ENCODE measurements around the gene TOR1AIP1. TPM values are rescaled to one million over a fixed set of nuclear protein-coding genes. Genes with fewer than 3 reads are reported as not detected.
"Not testable (repeated sequence)": the region's sequence is repeated elsewhere in the genome, so short reads cannot be mapped to it uniquely, and the experiment has no call there.

TOR1AIP1 gene
- total RNA-seq, 1 donor from 2014 or later = 28.7 TPM

DNA sequence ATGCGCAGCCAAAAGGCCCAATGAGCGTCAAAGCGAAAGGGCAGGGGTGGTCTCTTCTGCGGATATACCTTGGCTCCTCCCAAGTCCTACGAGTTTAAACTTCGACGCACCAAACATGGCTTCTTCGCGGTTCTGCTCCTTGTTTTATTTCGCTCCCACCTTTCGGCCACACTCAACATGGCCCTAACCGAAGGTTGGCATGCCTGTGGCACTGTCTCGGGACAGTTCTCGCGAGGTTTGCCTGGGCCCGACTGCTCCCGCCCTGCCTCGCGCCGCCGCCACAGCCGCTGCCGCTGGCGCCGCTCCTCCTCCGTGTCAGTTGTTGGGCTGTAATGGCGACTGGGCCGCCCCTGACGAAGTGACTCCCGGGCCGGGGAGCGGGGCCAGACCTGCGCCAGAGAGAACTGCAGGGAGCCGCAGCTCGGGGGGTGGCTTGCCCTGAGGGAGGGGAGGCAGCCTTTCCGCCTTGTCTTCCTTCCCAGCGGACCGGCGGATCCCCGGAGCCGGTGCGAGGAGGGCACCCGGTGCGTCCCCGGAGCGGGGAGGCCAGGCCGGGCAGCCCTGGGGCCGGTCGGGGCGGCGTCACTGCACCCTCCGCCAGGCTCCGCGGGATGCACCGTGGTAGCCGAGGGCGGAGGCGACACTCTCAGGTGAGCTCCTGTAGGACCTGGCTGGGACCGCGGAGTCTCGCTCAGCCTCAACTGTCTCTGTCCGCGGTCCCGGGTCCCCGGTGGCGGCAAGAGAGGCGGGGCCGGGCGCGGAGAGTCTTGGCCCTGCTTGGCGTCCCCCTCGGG is 72.6 kb downstream of the TOR1AIP1 start, which contains the start of gene CEP350:
TSS of gene CEP350 (plus strand) at position 318 of the 794 bp plus-strand sequence. CDS start 31,372 bp downstream, outside the sequence.
- H3K9me3 ChIP-seq (ENCODE audit: control insufficient read depth in 3 of 3, low read length in 3 of 3) = no peaks in the 10 kb centered on the region
- H3K27me3 ChIP-seq (ENCODE audit: control insufficient read depth in 3 of 3, insufficient read depth in 3 of 3, low read length in 3 of 3) = no peaks in the 10 kb centered on the region
- peak within 1 kb of the TSS; percentile 93 to 99 (median 98) for H3K9ac ChIP-seq (ENCODE audit: low read depth in 1 of 3, low read length in 3 of 3)
- H3K4me3 ChIP-seq (ENCODE audit: low read length in 3 of 3) = peak within 1 kb of the TSS; percentile 78 to 94 (median 89)
- peak within 1 kb of the TSS; percentile 97 for H3K27ac ChIP-seq (ENCODE audit: low read depth, low read length)
- H3K4me1 ChIP-seq (ENCODE audit: control insufficient read depth in 3 of 3, insufficient read depth in 3 of 3, low read length in 3 of 3) = peaks cover 5 to 21% (median 18%) of the 10 kb centered on the region in 3 donors
- no peaks in the 10 kb centered on the region for H3K36me3 ChIP-seq (ENCODE audit: control insufficient read depth in 3 of 3, insufficient read depth in 3 of 3, low read length in 3 of 3)

DNA sequence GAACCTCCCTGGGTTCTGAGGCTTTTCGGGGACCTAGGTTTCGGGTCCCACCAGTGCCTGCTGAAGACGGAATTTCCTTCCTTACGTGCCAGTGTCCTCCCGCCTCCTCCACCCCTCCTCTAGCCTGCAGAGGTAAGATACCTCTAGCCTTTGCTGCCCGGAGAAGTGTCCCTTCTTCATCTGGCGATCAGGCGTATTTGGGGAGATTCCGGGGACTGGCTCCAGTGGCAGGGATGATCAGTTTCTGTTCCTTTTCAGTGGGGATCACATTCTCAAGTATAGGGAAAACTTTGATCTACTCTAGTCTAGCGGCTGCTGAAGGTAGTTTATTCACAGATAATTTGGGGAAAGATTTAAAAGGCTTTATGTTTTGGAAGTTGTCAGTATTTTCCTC is 73.2 kb downstream of the TOR1AIP1 start:
- H3K9me3 ChIP-seq (ENCODE audit: control insufficient read depth in 3 of 3, low read length in 3 of 3) = no peaks in the 10 kb centered on the region
- no peaks in the 10 kb centered on the region for H3K27me3 ChIP-seq (ENCODE audit: control insufficient read depth in 3 of 3, insufficient read depth in 3 of 3, low read length in 3 of 3)
- H3K9ac ChIP-seq (ENCODE audit: low read depth in 1 of 3, low read length in 3 of 3) = peak overlapping the region; percentile 93 to 99 (median 98)
- peak overlapping the region; percentile 97 for H3K27ac ChIP-seq (ENCODE audit: low read depth, low read length)
- peak overlapping the region; percentile 78 to 89 (median 82) for H3K4me3 ChIP-seq (ENCODE audit: low read length in 3 of 3)
- H3K4me1 ChIP-seq (ENCODE audit: control insufficient read depth in 3 of 3, insufficient read depth in 3 of 3, low read length in 3 of 3) = peaks cover 5 to 21% (median 18%) of the 10 kb centered on the region in 3 donors
- no peaks in the 10 kb centered on the region for H3K36me3 ChIP-seq (ENCODE audit: control insufficient read depth in 3 of 3, insufficient read depth in 3 of 3, low read length in 3 of 3)

DNA sequence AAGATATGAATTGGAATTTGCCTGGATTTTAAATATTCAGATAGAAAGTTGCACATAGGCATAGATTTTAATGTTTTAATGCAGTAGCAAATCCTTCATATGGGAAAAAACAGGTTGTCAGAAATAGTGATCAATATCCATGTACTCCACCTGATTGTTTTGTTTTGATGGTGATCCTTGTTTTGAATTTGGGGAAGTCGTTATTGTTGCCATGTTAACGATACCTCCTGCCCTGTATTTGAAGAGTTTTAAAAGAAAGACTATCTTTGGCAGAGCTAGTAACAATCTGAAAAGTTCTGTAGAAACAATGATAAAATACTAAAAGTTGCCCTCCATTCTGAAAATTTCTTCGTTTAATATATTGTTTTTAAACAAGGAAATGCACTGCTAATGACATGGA is 73.6 kb downstream of the TOR1AIP1 start:
- H3K4me1 ChIP-seq (ENCODE audit: control insufficient read depth in 3 of 3, insufficient read depth in 3 of 3, low read length in 3 of 3) = peaks cover 5 to 21% (median 18%) of the 10 kb centered on the region in 3 donors
- H3K9me3 ChIP-seq (ENCODE audit: control insufficient read depth in 3 of 3, low read length in 3 of 3) = no peaks in the 10 kb centered on the region
- H3K27ac ChIP-seq (ENCODE audit: low read depth, low read length) = peak overlapping the region; percentile 97
- no peaks in the 10 kb centered on the region for H3K27me3 ChIP-seq (ENCODE audit: control insufficient read depth in 3 of 3, insufficient read depth in 3 of 3, low read length in 3 of 3)
- no peaks in the 10 kb centered on the region for H3K36me3 ChIP-seq (ENCODE audit: control insufficient read depth in 3 of 3, insufficient read depth in 3 of 3, low read length in 3 of 3)
- peak overlapping the region; percentile 78 to 89 (median 82) for H3K4me3 ChIP-seq (ENCODE audit: low read length in 3 of 3)
- peak overlapping the region; percentile 93 to 99 (median 98) for H3K9ac ChIP-seq (ENCODE audit: low read depth in 1 of 3, low read length in 3 of 3)

DNA sequence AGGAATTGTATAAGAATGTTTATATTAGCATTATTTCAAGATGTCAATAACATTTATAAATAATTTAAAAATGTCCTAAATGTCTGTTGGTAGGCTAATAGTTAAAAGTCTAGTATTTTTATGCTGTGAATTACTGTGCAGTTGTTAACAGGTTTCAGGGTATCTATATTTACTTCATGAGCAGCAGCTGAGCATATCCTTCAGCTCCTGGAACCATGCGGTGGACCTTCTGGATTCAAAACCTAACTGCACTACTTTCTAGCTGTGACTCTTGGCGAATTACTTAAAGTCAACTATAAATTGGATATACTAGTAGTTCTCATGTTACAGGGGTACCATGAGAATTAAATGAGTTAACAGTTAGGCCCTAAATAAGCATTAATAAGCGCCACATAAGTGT is 76.3 kb downstream of the TOR1AIP1 start:
- Histone ChIP-seq H3K4me3 (ENCODE audit: low read length in 3 of 3) (no peak overlapping the region), H3K27ac (ENCODE audit: low read depth, low read length) (peak overlapping the region; percentile 62)

GRCh38 chr1:179962168-179962567 is 80.1 kb downstream of the TOR1AIP1 start:
- H3K4me3 ChIP-seq (ENCODE audit: low read length in 3 of 3); H3K36me3 ChIP-seq (ENCODE audit: control insufficient read depth in 3 of 3, insufficient read depth in 3 of 3, low read length in 3 of 3); H3K9me3 ChIP-seq (ENCODE audit: control insufficient read depth in 3 of 3, low read length in 3 of 3); H3K27ac ChIP-seq (ENCODE audit: low read depth, low read length); H3K27me3 ChIP-seq (ENCODE audit: control insufficient read depth in 3 of 3, insufficient read depth in 3 of 3, low read length in 3 of 3); H3K9ac ChIP-seq (ENCODE audit: low read depth in 1 of 3, low read length in 3 of 3): not testable (repeated sequence)
- peaks cover 0 to 11% (median 4%) of the 10 kb centered on the region in 3 donors for H3K4me1 ChIP-seq (ENCODE audit: control insufficient read depth in 3 of 3, insufficient read depth in 3 of 3, low read length in 3 of 3)

More for the DNA sequence above, 76.3 kb downstream of the TOR1AIP1 start:
- Histone ChIP-seq H3K4me1 (ENCODE audit: control insufficient read depth in 3 of 3, insufficient read depth in 3 of 3, low read length in 3 of 3) (peaks cover 5 to 21% (median 18%) of the 10 kb centered on the region in 3 donors), H3K27me3 (ENCODE audit: control insufficient read depth in 3 of 3, insufficient read depth in 3 of 3, low read length in 3 of 3) (no peaks in the 10 kb centered on the region), H3K9me3 (ENCODE audit: control insufficient read depth in 3 of 3, low read length in 3 of 3) (no peaks in the 10 kb centered on the region), H3K9ac (ENCODE audit: low read depth in 1 of 3, low read length in 3 of 3) (peak overlapping the region in 2 of 3 donors; percentile 8 to 34), H3K36me3 (ENCODE audit: control insufficient read depth in 3 of 3, insufficient read depth in 3 of 3, low read length in 3 of 3) (no peaks in the 10 kb centered on the region)

- Histone ChIP-seq H3K27ac (ENCODE audit: low read depth, low read length) (no peak overlapping the region), H3K4me3 (ENCODE audit: low read length in 3 of 3) (no peak overlapping the region), H3K9me3 (ENCODE audit: control insufficient read depth in 3 of 3, low read length in 3 of 3) (peaks cover 0 to 5% (median 0%) of the 10 kb centered on the region in 3 donors), H3K9ac (ENCODE audit: low read depth in 1 of 3, low read length in 3 of 3) (no peak overlapping the region), H3K36me3 (ENCODE audit: control insufficient read depth in 3 of 3, insufficient read depth in 3 of 3, low read length in 3 of 3) (no peaks in the 10 kb centered on the region), H3K27me3 (ENCODE audit: control insufficient read depth in 3 of 3, insufficient read depth in 3 of 3, low read length in 3 of 3) (no peaks in the 10 kb centered on the region), H3K4me1 (ENCODE audit: control insufficient read depth in 3 of 3, insufficient read depth in 3 of 3, low read length in 3 of 3) (peaks cover 18 to 23% (median 19%) of the 10 kb centered on the region in 3 donors)
These were observed 84.5 kb downstream of the TOR1AIP1 start for GRCh38 chr1:179966551-179966950.

GRCh38 chr1:179968284-179968993 is 86.4 kb downstream of the TOR1AIP1 start:
- no peaks in the 10 kb centered on the region for H3K36me3 ChIP-seq (ENCODE audit: control insufficient read depth in 3 of 3, insufficient read depth in 3 of 3, low read length in 3 of 3)
- peaks cover 18 to 23% (median 19%) of the 10 kb centered on the region in 3 donors for H3K4me1 ChIP-seq (ENCODE audit: control insufficient read depth in 3 of 3, insufficient read depth in 3 of 3, low read length in 3 of 3)
- no peak overlapping the region for H3K27ac ChIP-seq (ENCODE audit: low read depth, low read length)
- H3K27me3 ChIP-seq (ENCODE audit: control insufficient read depth in 3 of 3, insufficient read depth in 3 of 3, low read length in 3 of 3) = no peaks in the 10 kb centered on the region
- no peak overlapping the region for H3K9ac ChIP-seq (ENCODE audit: low read depth in 1 of 3, low read length in 3 of 3)
- no peak overlapping the region for H3K4me3 ChIP-seq (ENCODE audit: low read length in 3 of 3)
- peaks cover 0 to 5% (median 0%) of the 10 kb centered on the region in 3 donors for H3K9me3 ChIP-seq (ENCODE audit: control insufficient read depth in 3 of 3, low read length in 3 of 3)

DNA sequence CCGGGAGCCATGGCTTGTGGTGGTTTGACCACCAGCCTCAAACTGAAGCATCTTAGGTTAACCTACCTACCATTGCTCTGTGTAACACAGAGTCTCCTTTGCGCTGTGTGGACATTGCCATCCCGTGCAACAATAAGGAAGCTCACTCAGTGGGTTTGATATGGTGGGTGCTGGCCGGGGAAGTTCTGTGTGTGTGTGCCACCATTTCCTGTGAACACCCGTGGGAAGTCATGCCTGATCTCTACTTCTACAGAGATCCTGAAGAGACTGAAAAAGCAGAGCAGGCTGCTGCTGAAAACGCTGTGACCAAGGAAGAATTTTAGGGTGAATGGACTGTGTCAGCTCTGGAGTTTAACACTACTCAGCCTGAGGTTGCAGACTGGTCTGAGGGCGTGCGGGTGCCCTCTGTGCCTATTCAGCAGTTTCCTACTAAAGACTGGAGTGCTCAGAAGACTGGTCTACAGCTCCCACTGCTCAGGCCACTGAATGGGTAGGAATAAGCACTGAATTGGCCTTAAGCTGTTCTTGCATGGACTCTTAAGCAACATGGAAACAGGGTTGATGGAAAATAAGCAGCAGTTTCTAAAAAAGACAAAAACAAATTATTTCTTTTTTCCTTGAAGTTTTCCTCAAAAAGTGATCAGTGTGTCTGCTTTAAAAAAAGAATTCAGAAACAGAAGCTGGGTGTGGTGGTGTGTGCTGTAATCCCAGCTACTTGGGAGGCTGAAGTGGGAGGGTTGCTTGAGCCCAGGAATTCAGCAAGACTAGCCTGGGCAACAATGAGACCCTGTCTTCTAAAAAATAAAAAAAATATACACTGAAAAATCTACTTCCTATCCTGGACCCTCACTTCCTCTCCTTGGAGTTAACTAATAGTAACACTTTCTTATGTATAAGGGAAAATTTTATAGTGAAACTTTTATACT is 87.2 kb downstream of the TOR1AIP1 start:
- Histone ChIP-seq H3K27ac (ENCODE audit: low read depth, low read length) (peak overlapping the region; percentile 36), H3K9me3 (ENCODE audit: control insufficient read depth in 3 of 3, low read length in 3 of 3) (peaks cover 0 to 5% (median 0%) of the 10 kb centered on the region in 3 donors), H3K4me1 (ENCODE audit: control insufficient read depth in 3 of 3, insufficient read depth in 3 of 3, low read length in 3 of 3) (peaks cover 18 to 23% (median 21%) of the 10 kb centered on the region in 3 donors), H3K4me3 (ENCODE audit: low read length in 3 of 3) (peak overlapping the region in 1 of 3 donors; percentile 42), H3K27me3 (ENCODE audit: control insufficient read depth in 3 of 3, insufficient read depth in 3 of 3, low read length in 3 of 3) (no peaks in the 10 kb centered on the region), H3K36me3 (ENCODE audit: control insufficient read depth in 3 of 3, insufficient read depth in 3 of 3, low read length in 3 of 3) (no peaks in the 10 kb centered on the region), H3K9ac (ENCODE audit: low read depth in 1 of 3, low read length in 3 of 3) (peak overlapping the region in 1 of 3 donors; percentile 28)
